Left ventricle myocardium inferior (tissue), 1 donor: ENCODE results near the gene RANBP3. TPM values are rescaled to one million over a fixed set of nuclear protein-coding genes. Genes with fewer than 3 reads are reported as not detected.

Experiments
- DNase-seq: peaks from one replicate; pipeline ENCODE4 v3.0.0-alpha.2; 2020
- H3K27ac ChIP-seq: fragments of 200-600 bp; replicated peaks from 2 replicates; pipeline ENCODE4 v1.8.0; 2021
- H3K27me3 ChIP-seq: fragments of 200-600 bp; 2 replicates; pipeline ENCODE4 v1.8.0; 2021; ENCODE audit warnings: low read depth
- H3K36me3 ChIP-seq: fragments of 200-600 bp; 2 replicates; pipeline ENCODE4 v1.8.0; 2021
- H3K4me1 ChIP-seq: fragments of 200-600 bp; 2 replicates; pipeline ENCODE4 v1.8.0; 2021
- H3K4me3 ChIP-seq: fragments of 200-600 bp; 2 replicates; pipeline ENCODE4 v1.8.0; 2021; ENCODE audit warnings: mild to moderate bottlenecking, moderate library complexity
- H3K9me3 ChIP-seq: fragments of 200-600 bp; replicated peaks from 2 replicates; pipeline ENCODE4 v1.8.0; 2021
- intact Hi-C: fragments of 100-400 bp; cut with micrococcal nuclease; formaldehyde crosslinking; loops from one replicate; pipeline ENCODE4 v1.11.0; 2022
- total RNA-seq: library from RNA; stranded (reverse); fragmentation: NEBNext Ultra II Directional; extraction: Animal tissue kit (Norgen Biotek cat#: 25700); gene quantifications from one replicate; pipeline ENCODE4 v1.2.1, GENCODE V29; 2021
- TF ChIP-seq, protein P1 (sequence below): fragments of 200-600 bp; IDR thresholded peaks from 2 replicates; pipeline ENCODE4 v1.8.0; 2021; ENCODE audit warnings: antibody characterized with exemption, mild to moderate bottlenecking, borderline replicate concordance
- donor health status: DM: no; HTN: yes; CAD: no; lungs with severe emphysema.

The RANBP3 gene
- total RNA-seq, 1 donor from 2014 or later, result 54.8 TPM

DNA sequence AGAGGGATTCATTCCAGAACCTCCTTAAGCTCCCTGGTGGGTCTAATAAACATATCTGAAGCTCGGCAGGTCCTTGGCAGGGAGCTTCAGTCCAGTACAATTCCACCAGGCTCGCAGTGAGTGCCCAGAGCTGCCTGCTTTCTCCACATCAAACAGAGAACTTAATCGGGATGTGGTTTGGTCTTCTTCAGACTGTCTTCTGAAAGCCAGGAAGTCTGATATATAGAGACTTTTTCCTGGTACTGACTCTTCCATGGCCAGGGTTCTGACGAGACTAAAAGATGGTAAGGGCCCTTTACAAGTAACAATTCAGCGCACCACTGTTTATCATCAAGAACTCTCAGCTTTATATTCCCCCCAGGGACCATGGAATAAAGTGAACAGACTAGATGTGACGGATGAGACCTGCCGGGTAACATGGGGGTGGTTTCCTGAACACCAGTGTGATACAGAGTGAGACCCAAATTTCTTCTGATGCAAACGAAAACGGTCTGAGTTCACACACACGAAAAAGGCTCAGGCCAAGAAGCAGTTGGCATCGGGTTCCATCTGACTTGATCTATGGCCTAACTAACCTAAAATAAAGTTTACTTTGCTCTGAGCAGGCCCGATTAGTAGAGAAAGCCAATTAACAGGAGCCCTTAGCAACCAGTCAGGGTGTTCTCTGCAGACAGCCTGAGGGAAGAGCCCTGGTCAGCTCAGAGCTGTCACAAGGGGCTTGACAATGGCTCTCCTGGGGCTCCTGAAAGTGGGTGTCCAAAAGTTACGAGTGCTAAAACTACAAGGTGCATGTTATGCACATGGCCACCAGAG, 29.0 kb downstream of the RANBP3 start:
- Histone ChIP-seq H3K36me3 (no peaks in the 10 kb centered on the region), H3K27ac (peak overlapping the region; percentile 84), H3K4me1 (peaks cover 81% of the 10 kb centered on the region), H3K9me3 (no peaks in the 10 kb centered on the region), H3K4me3 (no peak overlapping the region), H3K27me3 (no peaks in the 10 kb centered on the region)
- no peak for DNase-seq
- intact Hi-C loops, result no loop called here
- TF ChIP-seq, protein P1, sequence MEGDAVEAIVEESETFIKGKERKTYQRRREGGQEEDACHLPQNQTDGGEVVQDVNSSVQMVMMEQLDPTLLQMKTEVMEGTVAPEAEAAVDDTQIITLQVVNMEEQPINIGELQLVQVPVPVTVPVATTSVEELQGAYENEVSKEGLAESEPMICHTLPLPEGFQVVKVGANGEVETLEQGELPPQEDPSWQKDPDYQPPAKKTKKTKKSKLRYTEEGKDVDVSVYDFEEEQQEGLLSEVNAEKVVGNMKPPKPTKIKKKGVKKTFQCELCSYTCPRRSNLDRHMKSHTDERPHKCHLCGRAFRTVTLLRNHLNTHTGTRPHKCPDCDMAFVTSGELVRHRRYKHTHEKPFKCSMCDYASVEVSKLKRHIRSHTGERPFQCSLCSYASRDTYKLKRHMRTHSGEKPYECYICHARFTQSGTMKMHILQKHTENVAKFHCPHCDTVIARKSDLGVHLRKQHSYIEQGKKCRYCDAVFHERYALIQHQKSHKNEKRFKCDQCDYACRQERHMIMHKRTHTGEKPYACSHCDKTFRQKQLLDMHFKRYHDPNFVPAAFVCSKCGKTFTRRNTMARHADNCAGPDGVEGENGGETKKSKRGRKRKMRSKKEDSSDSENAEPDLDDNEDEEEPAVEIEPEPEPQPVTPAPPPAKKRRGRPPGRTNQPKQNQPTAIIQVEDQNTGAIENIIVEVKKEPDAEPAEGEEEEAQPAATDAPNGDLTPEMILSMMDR, result no peak

DNA sequence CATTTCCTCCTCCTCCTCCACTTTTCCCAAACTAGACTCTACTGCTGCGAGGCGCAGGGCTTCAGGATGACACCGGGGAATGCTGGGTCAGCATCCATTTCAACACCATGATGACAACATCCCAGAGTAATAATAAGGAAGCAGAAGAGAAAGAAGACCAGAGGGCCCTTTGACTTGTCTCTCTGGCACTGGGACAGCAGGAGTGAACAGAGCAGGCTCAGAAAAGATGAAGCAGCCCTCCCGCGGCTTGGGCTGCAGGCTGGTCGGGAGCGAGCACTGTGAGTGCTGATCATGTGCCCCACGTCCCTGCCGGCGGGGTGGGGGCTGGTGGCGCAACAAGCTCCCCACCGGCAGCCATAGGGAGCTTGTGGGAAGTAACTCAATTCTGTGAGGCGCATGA, 30.5 kb downstream of the RANBP3 start:
- Histone ChIP-seq H3K4me3 (peak overlapping the region; percentile 29), H3K27ac (peak overlapping the region; percentile 84), H3K36me3 (no peaks in the 10 kb centered on the region), H3K9me3 (no peaks in the 10 kb centered on the region), H3K27me3 (no peaks in the 10 kb centered on the region), H3K4me1 (peaks cover 80% of the 10 kb centered on the region)
- intact Hi-C loops, result no loop called here
- TF ChIP-seq, protein P1, result no peak
- DNase-seq, result peak; percentile 68

DNA sequence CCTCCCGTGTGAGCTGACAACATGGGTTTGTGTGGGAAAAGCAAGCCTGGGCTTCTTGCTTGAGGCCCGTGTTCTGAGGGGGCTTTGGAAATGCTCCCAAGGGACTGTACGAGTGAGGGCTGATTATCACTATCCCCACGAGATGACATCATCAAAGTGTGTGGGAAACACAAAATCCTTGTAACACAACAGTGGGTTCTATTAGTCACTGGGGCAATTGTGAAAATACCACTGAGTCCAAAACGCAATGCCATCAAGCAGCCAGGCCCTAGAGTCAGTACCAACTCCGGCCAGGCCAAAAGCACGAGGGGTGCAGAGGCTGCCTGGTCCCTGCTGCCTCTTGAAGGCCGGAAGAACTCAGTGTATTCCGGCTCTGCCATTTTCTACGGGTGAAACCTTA, 34.3 kb downstream of the RANBP3 start:
- TF ChIP-seq, protein P1, result no peak
- peak overlapping the region; percentile 0 for H3K27ac ChIP-seq
- peaks cover 65% of the 10 kb centered on the region for H3K4me1 ChIP-seq

DNA sequence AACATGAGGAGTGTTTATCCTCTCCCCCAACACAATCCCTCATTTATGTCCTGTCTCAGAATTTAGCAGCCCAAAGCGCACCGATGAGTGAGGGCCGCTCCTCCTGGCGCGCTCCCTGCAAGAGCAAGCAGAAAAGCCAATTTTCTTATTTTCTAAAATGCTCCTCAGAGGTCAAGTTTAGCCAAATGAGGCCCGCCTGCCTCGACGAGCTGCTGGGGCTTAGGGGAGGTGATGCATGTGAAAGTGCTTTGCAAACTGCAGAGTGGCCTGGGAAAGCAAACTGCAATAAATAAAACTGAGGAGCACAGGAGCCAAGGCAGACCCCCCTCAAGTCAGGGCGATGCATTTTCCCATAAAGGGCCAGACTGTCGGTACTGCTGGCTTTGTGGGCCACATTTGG, 34.9 kb downstream of the RANBP3 start:
- intact Hi-C loops, result no loop called here
- DNase-seq, result no peak
- peaks cover 26% of the 10 kb centered on the region for H3K36me3 ChIP-seq
- TF ChIP-seq, protein P1, result no peak
- H3K27ac ChIP-seq, result peak overlapping the region; percentile 0
- H3K4me3 ChIP-seq, result no peak overlapping the region
- peaks cover 59% of the 10 kb centered on the region for H3K4me1 ChIP-seq
- no peaks in the 10 kb centered on the region for H3K9me3 ChIP-seq
- no peaks in the 10 kb centered on the region for H3K27me3 ChIP-seq

More for the DNA sequence above, 34.3 kb downstream of the RANBP3 start:
- Histone ChIP-seq H3K36me3 (peaks cover 26% of the 10 kb centered on the region), H3K4me3 (no peak overlapping the region), H3K27me3 (no peaks in the 10 kb centered on the region), H3K9me3 (no peaks in the 10 kb centered on the region)
- intact Hi-C loops, result no loop called here
- no peak for DNase-seq

DNA sequence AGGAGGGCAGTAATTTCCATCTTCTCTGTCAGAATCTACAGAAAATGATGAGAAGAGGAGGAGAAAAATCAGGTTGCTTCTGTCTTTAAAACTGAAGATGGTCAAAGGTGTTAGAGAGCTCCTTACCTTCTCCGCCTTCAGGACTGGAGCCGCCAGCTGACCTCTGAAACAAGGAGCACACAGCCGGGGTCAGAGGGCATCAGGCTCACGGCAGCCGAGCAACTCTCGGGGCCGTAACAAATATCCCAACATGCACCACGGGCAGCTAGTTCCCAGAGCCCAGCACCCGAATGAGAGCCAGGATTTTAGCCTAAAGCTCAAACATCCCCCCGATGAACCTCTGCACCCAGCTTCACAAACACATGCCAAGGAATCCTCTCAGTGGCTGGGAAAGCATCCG, 36.3 kb downstream of the RANBP3 start:
- Histone ChIP-seq H3K27me3 (no peaks in the 10 kb centered on the region), H3K9me3 (no peaks in the 10 kb centered on the region), H3K4me1 (peaks cover 48% of the 10 kb centered on the region), H3K4me3 (no peak overlapping the region), H3K27ac (no peak overlapping the region), H3K36me3 (peaks cover 26% of the 10 kb centered on the region)
- TF ChIP-seq, protein P1, result no peak
- DNase-seq, result no peak
- intact Hi-C loops, result no loop called here
